GM23338 (cell line): ENCODE data around the gene SASH1. TPM values are rescaled to one million over a fixed set of nuclear protein-coding genes. Genes with fewer than 3 reads are reported as not detected.

Experiments used
- ATAC-seq: fragments of 200-7000 bp; cut with Tn5 transposase; 3 replicates; pipeline ENCODE4 v1.9.1; 2020
- DNase-seq: peaks from one replicate; pipeline ENCODE4 v3.0.0-alpha.2; 2015; ENCODE audit warnings: low spot score
- H2AFZ ChIP-seq: fragments of 200-600 bp; sonication (generic); 2 replicates; pipeline ENCODE4 v1.8.0; 2016; ENCODE audit warnings: antibody characterized with exemption, mild to moderate bottlenecking, moderate library complexity
- H3F3A ChIP-seq: fragments of 200-600 bp; sonication (generic); replicated peaks from 2 replicates; pipeline ENCODE4 v1.8.0; 2017; ENCODE audit warnings: antibody characterized with exemption, mixed run types, low read depth
- H3K27ac ChIP-seq: fragments of 200-600 bp; sonication (generic); 2 replicates; pipeline ENCODE4 v1.6.1; 2016; ENCODE audit warnings: low read depth
- H3K27me3 ChIP-seq: fragments of 200-600 bp; sonication (generic); 2 replicates; pipeline ENCODE4 v1.8.0; 2016; ENCODE audit warnings: mild to moderate bottlenecking, mixed run types, moderate library complexity; ENCODE audit not compliant: insufficient read depth
- H3K36me3 ChIP-seq: fragments of 200-600 bp; sonication (generic); 2 replicates; pipeline ENCODE4 v1.8.0; 2016; ENCODE audit warnings: mild to moderate bottlenecking; ENCODE audit not compliant: insufficient read depth
- H3K4me1 ChIP-seq: fragments of 200-600 bp; sonication (generic); 2 replicates; pipeline ENCODE4 v1.8.0; 2016; ENCODE audit warnings: mild to moderate bottlenecking, moderate library complexity; ENCODE audit not compliant: insufficient read depth
- H3K4me2 ChIP-seq: fragments of 200-600 bp; sonication (generic); 2 replicates; pipeline ENCODE4 v1.7.1; 2017; ENCODE audit warnings: mixed run types
- H3K4me3 ChIP-seq: fragments of 200-600 bp; sonication (generic); 2 replicates; pipeline ENCODE4 v1.6.1; 2016; ENCODE audit warnings: mixed run types
- H3K79me2 ChIP-seq: fragments of 200-600 bp; sonication (generic); replicated peaks from 2 replicates; pipeline ENCODE4 v1.8.0; 2017; ENCODE audit warnings: mild to moderate bottlenecking; ENCODE audit not compliant: insufficient read depth
- H3K9me2 ChIP-seq: fragments of 200-600 bp; sonication (generic); 2 replicates; pipeline ENCODE4 v1.8.0; 2017; ENCODE audit not compliant: insufficient read depth
- H4K20me1 ChIP-seq: fragments of 200-600 bp; sonication (generic); replicated peaks from 2 replicates; pipeline ENCODE4 v1.8.0; 2017; ENCODE audit warnings: mild to moderate bottlenecking; ENCODE audit not compliant: insufficient read depth
- H3K27ac Mint-ChIP-seq: 2 replicates; pipeline ENCODE4 v1.8.0; 2020; ENCODE audit warnings: inconsistent platforms, mild to moderate bottlenecking, moderate library complexity, mixed read lengths
- H3K27me3 Mint-ChIP-seq: 3 replicates; pipeline ENCODE4 v1.8.0; 2022; ENCODE audit warnings: low read depth, mild to moderate bottlenecking, moderate library complexity, mixed read lengths, inconsistent platforms; ENCODE audit not compliant: insufficient read depth, poor library complexity
- H3K36me3 Mint-ChIP-seq: 3 replicates; pipeline ENCODE4 v1.8.0; 2021; ENCODE audit warnings: low read depth, mild to moderate bottlenecking, inconsistent platforms, moderate library complexity, mixed read lengths
- H3K4me1 Mint-ChIP-seq: 3 replicates; pipeline ENCODE4 v1.8.0; 2020; ENCODE audit warnings: mild to moderate bottlenecking, inconsistent platforms, mixed read lengths
- H3K4me3 Mint-ChIP-seq: 3 replicates; pipeline ENCODE4 v1.8.0; 2021; ENCODE audit warnings: moderate library complexity, mild to moderate bottlenecking, inconsistent platforms, mixed read lengths
- H3K9me3 Mint-ChIP-seq: 3 replicates; pipeline ENCODE4 v1.8.0; 2020; ENCODE audit warnings: moderate library complexity, mild to moderate bottlenecking, inconsistent platforms, mixed read lengths
- CREB1 ChIP-seq: fragments of 250-450 bp; sonication (Bioruptor Pico); IDR thresholded peaks from 2 replicates; pipeline ENCODE4 v1.5.0; 2020; ENCODE audit warnings: low read depth, mild to moderate bottlenecking, moderate library complexity
- CTCF ChIP-seq, 2 experiments: fragments of 200-600 bp in 1 of 2; sonication (generic) in 1 of 2; conservative IDR thresholded peaks; 2 replicates each; pipeline versions ENCODE4 v1.5.1 to v1.6.1; 2016 to 2017; ENCODE audit warnings: antibody characterized with exemption in 2 of 2, low read depth in 2 of 2, mild to moderate bottlenecking in 2 of 2, moderate library complexity in 1 of 2
- ETS1 ChIP-seq: IDR thresholded peaks from 2 replicates; pipeline ENCODE4 v1.6.1; 2016; ENCODE audit warnings: antibody characterized with exemption
- EZH2 ChIP-seq: fragments of 200-600 bp; sonication (generic); IDR thresholded peaks from one replicate; pipeline ENCODE4 v1.8.0; 2017; ENCODE audit warnings: antibody characterized with exemption, mild to moderate bottlenecking, low read depth; ENCODE audit not compliant: unreplicated experiment
- EZH2phosphoT487 ChIP-seq: fragments of 200-600 bp; sonication (generic); IDR thresholded peaks from one replicate; pipeline ENCODE4 v1.8.1; 2018; ENCODE audit warnings: antibody characterized with exemption; ENCODE audit not compliant: unreplicated experiment
- JUNB ChIP-seq: IDR thresholded peaks from one replicate; pipeline ENCODE4 v1.6.1; 2016; ENCODE audit warnings: antibody characterized with exemption; ENCODE audit not compliant: unreplicated experiment
- NANOG ChIP-seq: IDR thresholded peaks from 2 replicates; pipeline ENCODE4 v1.6.1; 2016; ENCODE audit warnings: antibody characterized with exemption, borderline replicate concordance
- POLR2AphosphoS5 ChIP-seq: IDR thresholded peaks from 2 replicates; pipeline ENCODE4 v1.6.1; 2016; ENCODE audit warnings: antibody characterized with exemption, low read depth
- REST ChIP-seq: IDR thresholded peaks from one replicate; pipeline ENCODE4 v1.6.1; 2018; ENCODE audit warnings: antibody characterized with exemption; ENCODE audit not compliant: unreplicated experiment
- STAT1 ChIP-seq: IDR thresholded peaks from one replicate; pipeline ENCODE4 v1.6.1; 2016; ENCODE audit warnings: antibody characterized with exemption; ENCODE audit not compliant: unreplicated experiment
- ZNF114 ChIP-seq: fragments of 250-450 bp; sonication (Bioruptor Pico); IDR thresholded peaks from 2 replicates; pipeline ENCODE4 v1.5.0; 2020; ENCODE audit warnings: mild to moderate bottlenecking, moderate library complexity
- ZNF331 ChIP-seq: fragments of 250-450 bp; sonication (Bioruptor Pico); IDR thresholded peaks from 2 replicates; pipeline ENCODE4 v1.5.0; 2020; ENCODE audit warnings: low read depth, mild to moderate bottlenecking, moderate library complexity
- ZNF462 ChIP-seq: fragments of 250-450 bp; sonication (Bioruptor Pico); IDR thresholded peaks from 2 replicates; pipeline ENCODE4 v1.5.0; 2020; ENCODE audit warnings: mild to moderate bottlenecking, moderate library complexity
- polyA plus RNA-seq: library from polyadenylated mRNA; unstranded; fragments of >200 nt; fragmentation: Nextera tagmentation; extraction: Ambion mirVana; gene quantifications from 2 replicates; pipeline ENCODE4 v1.2.1, GENCODE V29; 2016
- total RNA-seq: library from RNA; depleted of rRNA; stranded (reverse); fragments of >200 nt; shearing (Covaris generic); gene quantifications from 2 replicates; pipeline ENCODE4 v1.2.3, GENCODE V29; 2014

Gene SASH1
- total and polyA plus RNA-seq, 2 experiments from 2014 or later: 8.2 to 30.2 TPM

GRCh38 chr6:148404456-148405054 lies 61.9 kb downstream of the SASH1 start:
- Histone ChIP-seq H3K4me2 (peak overlapping the region; percentile 58), H3K79me2 (peaks cover 6% of the 10 kb centered on the region; the same call in 1 of the 2 replicates), H2AFZ (no peak overlapping the region), H3F3A (no peaks in the 10 kb centered on the region), H3K9me2 (no peaks in the 10 kb centered on the region), H3K27me3 (no peaks in the 10 kb centered on the region), H3K4me3 (peak overlapping the region; percentile 3; the same call in 1 of the 2 replicates), H3K4me1 (peaks cover 14% of the 10 kb centered on the region), H3K36me3 (no peaks in the 10 kb centered on the region), H3K27ac (peak overlapping the region; percentile 59; the same call in 1 of the 2 replicates), H4K20me1 (no peaks in the 10 kb centered on the region; the same call in 1 of the 2 replicates)
- H3K4me3 Mint-ChIP-seq: no peak overlapping the region
- TF ChIP-seq ZNF462 (CRISPR knock-in tag): no peak
- TF ChIP-seq ZNF114 (CRISPR knock-in tag): no peak
- no peak for TF ChIP-seq REST
- no peak for TF ChIP-seq NANOG
- TF ChIP-seq CREB1 (CRISPR knock-in tag): no peak
- no peak for TF ChIP-seq ZNF331 (CRISPR knock-in tag)
- no peak for TF ChIP-seq ETS1
- no peak for TF ChIP-seq STAT1
- no peak for TF ChIP-seq EZH2
- TF ChIP-seq JUNB: no peak
- TF ChIP-seq EZH2phosphoT487: no peak
- no peak for TF ChIP-seq CTCF (conservative IDR thresholded peaks at IDR 0.05; ENCODE audit: low read depth in 2 of 2)
- TF ChIP-seq POLR2AphosphoS5: no peak
- no peak overlapping the region for H3K27ac Mint-ChIP-seq
- no peaks in the 10 kb centered on the region for H3K9me3 Mint-ChIP-seq
- H3K36me3 Mint-ChIP-seq: peaks cover 3% of the 10 kb centered on the region; the same call in 1 of the 3 replicates
- ATAC-seq (peak; percentile 71), DNase-seq (peak; percentile 41)
- H3K27me3 Mint-ChIP-seq: no peaks in the 10 kb centered on the region
- peaks cover 29% of the 10 kb centered on the region for H3K4me1 Mint-ChIP-seq
